WTC11 (cell line): ENCODE measurements around the gene PPP6R1. TPM values are rescaled to one million over a fixed set of nuclear protein-coding genes. Genes with fewer than 3 reads are reported as not detected.

Source experiments
- ATAC-seq: fragments of 200-7000 bp; cut with Tn5 transposase; 2 replicates; pipeline ENCODE4 v1.10.0; 2021; ENCODE audit warnings: mild to moderate bottlenecking, moderate library complexity
- CTCF ChIA-PET: fragments of 300-600 bp; sonication (Branson Sonifier 250); formaldehyde crosslinking; loops from one replicate; lab custom pipeline; 2021; ENCODE audit warnings: antibody characterized with exemption; lab: Charles Lee
- POLR2A ChIA-PET: fragments of 350-600 bp; sonication (Branson Sonifier 250); formaldehyde crosslinking; loops from one replicate; lab custom pipeline; 2021; ENCODE audit warnings: antibody characterized with exemption; lab: Charles Lee
- DNase-seq: peaks from one replicate; pipeline ENCODE4 v3.0.0; 2021; ENCODE audit warnings: low spot score
- H3K27ac Mint-ChIP-seq: 2 replicates; pipeline ENCODE4 v1.8.0; 2021; ENCODE audit warnings: mixed read lengths
- H3K27me3 Mint-ChIP-seq: 2 replicates; pipeline ENCODE4 v1.8.0; 2021; ENCODE audit warnings: low read depth, mild to moderate bottlenecking, moderate library complexity, mixed read lengths
- H3K36me3 Mint-ChIP-seq: 2 replicates; pipeline ENCODE4 v1.8.0; 2021; ENCODE audit warnings: mixed read lengths
- H3K4me1 Mint-ChIP-seq: 2 replicates; pipeline ENCODE4 v1.8.0; 2022; ENCODE audit warnings: mixed read lengths
- H3K4me3 Mint-ChIP-seq: 2 replicates; pipeline ENCODE4 v1.8.0; 2021; ENCODE audit warnings: mild to moderate bottlenecking, moderate library complexity, mixed read lengths
- H3K9me3 Mint-ChIP-seq: 2 replicates; pipeline ENCODE4 v1.8.0; 2021; ENCODE audit warnings: mixed read lengths
- AFF4 ChIP-seq: sonication (generic); formaldehyde crosslinking; IDR thresholded peaks from 2 replicates; pipeline ENCODE4 v1.8.1; 2023; ENCODE audit warnings: mild to moderate bottlenecking, missing genetic modification reagents, borderline replicate concordance
- AR ChIP-seq: fragments of 250-450 bp; sonication (Bioruptor Pico); IDR thresholded peaks from 2 replicates; pipeline ENCODE4 v1.9.0; 2021; ENCODE audit warnings: mild to moderate bottlenecking
- FOXP1 ChIP-seq: sonication (generic); formaldehyde crosslinking; IDR thresholded peaks from 2 replicates; pipeline ENCODE4 v1.8.0; 2022; ENCODE audit warnings: missing genetic modification reagents, mild to moderate bottlenecking, moderate library complexity, borderline replicate concordance
- IRF1 ChIP-seq: sonication (generic); formaldehyde crosslinking; IDR thresholded peaks from 2 replicates; pipeline ENCODE4 v1.8.0; 2023; ENCODE audit warnings: missing genetic modification reagents
- IRF2 ChIP-seq: sonication (generic); formaldehyde crosslinking; IDR thresholded peaks from 2 replicates; pipeline ENCODE4 v1.8.0; 2022; ENCODE audit warnings: low read depth, missing genetic modification reagents, borderline replicate concordance
- KAT7 ChIP-seq: sonication (generic); formaldehyde crosslinking; IDR thresholded peaks from 2 replicates; pipeline ENCODE4 v1.8.1; 2023; ENCODE audit warnings: missing genetic modification reagents, mild to moderate bottlenecking, borderline replicate concordance
- NFE2L1 ChIP-seq: sonication (generic); formaldehyde crosslinking; IDR thresholded peaks from 2 replicates; pipeline ENCODE4 v1.8.1; 2023; ENCODE audit warnings: missing genetic modification reagents
- PRDM15 ChIP-seq: sonication (generic); formaldehyde crosslinking; IDR thresholded peaks from 2 replicates; pipeline ENCODE4 v1.8.0; 2022; ENCODE audit warnings: missing genetic modification reagents
- PREB ChIP-seq: sonication (generic); formaldehyde crosslinking; IDR thresholded peaks from 2 replicates; pipeline ENCODE4 v1.8.1; 2022; ENCODE audit warnings: mild to moderate bottlenecking, missing genetic modification reagents, moderate library complexity, borderline replicate concordance
- PRRX2 ChIP-seq: fragments of 250-450 bp; sonication (Bioruptor Pico); IDR thresholded peaks from 2 replicates; pipeline ENCODE4 v1.8.0; 2021; ENCODE audit warnings: mild to moderate bottlenecking
- SOX15 ChIP-seq: fragments of 250-450 bp; sonication (Bioruptor Pico); IDR thresholded peaks from 2 replicates; pipeline ENCODE4 v1.9.0; 2021; ENCODE audit warnings: mild to moderate bottlenecking
- SP1 ChIP-seq: sonication (generic); formaldehyde crosslinking; conservative IDR thresholded peaks from 2 replicates; pipeline ENCODE4 v1.8.1; 2022; ENCODE audit warnings: missing genetic modification reagents
- USF1 ChIP-seq: sonication (generic); formaldehyde crosslinking; IDR thresholded peaks from 2 replicates; pipeline ENCODE4 v1.8.0; 2022; ENCODE audit warnings: mild to moderate bottlenecking, missing genetic modification reagents
- ZBTB21 ChIP-seq: sonication (generic); formaldehyde crosslinking; IDR thresholded peaks from 2 replicates; pipeline ENCODE4 v1.8.1; 2023; ENCODE audit warnings: mild to moderate bottlenecking, missing genetic modification reagents, borderline replicate concordance
- total RNA-seq: library from RNA; stranded (reverse); gene quantifications from 3 replicates; pipeline ENCODE4 v1.2.3, GENCODE V29; 2021

PPP6R1 gene
- total RNA-seq, 1 experiment from 2014 or later = 91.8 TPM

- Mint-ChIP-seq H3K36me3 (peaks cover 3% of the 10 kb centered on the region), H3K27me3 (no peaks in the 10 kb centered on the region), H3K9me3 (peaks cover 3% of the 10 kb centered on the region; the same call in 1 of the 2 replicates), H3K4me3 (peak overlapping the region; percentile 95), H3K27ac (peak overlapping the region; percentile 54), H3K4me1 (peaks cover 52% of the 10 kb centered on the region)
- ChIA-PET CTCF (interaction anchor here (0.6 to 3.0 kb wide), 4 partner anchors 22 to 397 kb away, joined by 3 to 14 read pairs (median 4); partner anchors contain the start of genes DNAAF3 and HSPBP1), POLR2A (interaction anchor here (0.6 kb wide), 1 partner anchor 22 kb away, joined by 3 read pairs; the partner anchor contains the start of gene HSPBP1)
- DNase-seq = no peak
- TF ChIP-seq PREB (CRISPR knock-in tag) = no peak
- no peak for TF ChIP-seq ZBTB21
- TF ChIP-seq PRRX2 = no peak
- TF ChIP-seq NFE2L1 (CRISPR knock-in tag) = no peak
- no peak for TF ChIP-seq SOX15 (CRISPR knock-in tag)
- TF ChIP-seq SP1 (CRISPR knock-in tag) = no peak
- no peak for TF ChIP-seq AFF4 (CRISPR knock-in tag)
- TF ChIP-seq USF1 (CRISPR knock-in tag) = no peak
- no peak for TF ChIP-seq IRF1 (CRISPR knock-in tag)
- no peak for TF ChIP-seq KAT7
- TF ChIP-seq FOXP1 (CRISPR knock-in tag) = 0 out of 2 replicates have a peak, but pooled peaks have one; percentile 33
- TF ChIP-seq IRF2 (CRISPR knock-in tag) = no peak
- no peak for TF ChIP-seq AR
- TF ChIP-seq PRDM15 (CRISPR knock-in tag) = 0 out of 2 replicates have a peak, but pooled peaks have one; percentile 34
- no peak for ATAC-seq
Observed at GRCh38 chr19:55257461-55258420, 1.1 kb downstream of the PPP6R1 start.
